Measurements from ENCODE around the gene NPAS3. TPM values are rescaled to one million over a fixed set of nuclear protein-coding genes. Genes with fewer than 3 reads are reported as not detected.

NPAS3 gene
- total and polyA plus RNA-seq, 5 donors from 2014 or later = not detected

- Histone ChIP-seq H3K27me3 (ENCODE audit: control insufficient read depth, insufficient read depth, low read length) (no peaks in the 10 kb centered on the region), H3K9me3 (ENCODE audit: control insufficient read depth in 2 of 2, low read length in 2 of 2) (no peaks in the 10 kb centered on the region), H3K4me3 (ENCODE audit: low read depth, low read length) (no peak overlapping the region), H3K4me1 (ENCODE audit: control insufficient read depth, insufficient read depth, low read length, poor library complexity, severe bottlenecking) (no peaks in the 10 kb centered on the region), H3K36me3 (ENCODE audit: control insufficient read depth, insufficient read depth, low read length) (no peaks in the 10 kb centered on the region), H3K27ac (ENCODE audit: insufficient read depth, low read length, poor library complexity, severe bottlenecking) (no peak overlapping the region)
- no peak overlapping the region for H3K4me3 Mint-ChIP-seq
- H3K27me3 Mint-ChIP-seq = no peaks in the 10 kb centered on the region
- H3K36me3 Mint-ChIP-seq = no peaks in the 10 kb centered on the region
- peaks cover 0 to 4% (median 0%) of the 10 kb centered on the region in 7 donors for H3K9me3 Mint-ChIP-seq
- no peaks in the 10 kb centered on the region for H3K4me1 Mint-ChIP-seq
- DNase-seq = no peak
- no peak for ATAC-seq (ENCODE audit: low read depth in 2 of 2)
- H3K27ac Mint-ChIP-seq = no peak overlapping the region
Observed at GRCh38 chr14:33596211-33597080, 657.8 kb downstream of the NPAS3 start.

- H3K4me1 ChIP-seq (ENCODE audit: control insufficient read depth, insufficient read depth, low read length, poor library complexity, severe bottlenecking) = no peaks in the 10 kb centered on the region
- H3K4me1 Mint-ChIP-seq = no peaks in the 10 kb centered on the region
- no peaks in the 10 kb centered on the region for H3K36me3 Mint-ChIP-seq
- no peaks in the 10 kb centered on the region for H3K9me3 ChIP-seq (ENCODE audit: control insufficient read depth in 2 of 2, low read length in 2 of 2)
- no peaks in the 10 kb centered on the region for H3K27me3 ChIP-seq (ENCODE audit: control insufficient read depth, insufficient read depth, low read length)
- H3K27ac Mint-ChIP-seq = no peak overlapping the region
- H3K27ac ChIP-seq (ENCODE audit: insufficient read depth, low read length, poor library complexity, severe bottlenecking) = no peak overlapping the region
- no peak for DNase-seq
- no peaks in the 10 kb centered on the region for H3K36me3 ChIP-seq (ENCODE audit: control insufficient read depth, insufficient read depth, low read length)
- no peak overlapping the region for H3K4me3 Mint-ChIP-seq
- no peaks in the 10 kb centered on the region for H3K27me3 Mint-ChIP-seq
- H3K4me3 ChIP-seq (ENCODE audit: low read depth, low read length) = no peak overlapping the region
- H3K9me3 Mint-ChIP-seq = peaks cover 0 to 2% (median 0%) of the 10 kb centered on the region in 7 donors
- no peak for ATAC-seq (ENCODE audit: low read depth in 2 of 2)
Observed at GRCh38 chr14:33598582-33598981, 659.9 kb downstream of the NPAS3 start.

- H3K36me3 Mint-ChIP-seq = no peaks in the 10 kb centered on the region
- H3K4me1 ChIP-seq (ENCODE audit: control insufficient read depth, insufficient read depth, low read length, poor library complexity, severe bottlenecking) = no peaks in the 10 kb centered on the region
- H3K9me3 ChIP-seq (ENCODE audit: control insufficient read depth in 2 of 2, low read length in 2 of 2) = no peaks in the 10 kb centered on the region
- H3K9me3 Mint-ChIP-seq = peaks cover 0 to 2% (median 0%) of the 10 kb centered on the region in 7 donors
- H3K4me3 Mint-ChIP-seq = no peak overlapping the region
- no peaks in the 10 kb centered on the region for H3K27me3 Mint-ChIP-seq
- no peak overlapping the region for H3K4me3 ChIP-seq (ENCODE audit: low read depth, low read length)
- DNase-seq = no peak
- H3K4me1 Mint-ChIP-seq = no peaks in the 10 kb centered on the region
- no peaks in the 10 kb centered on the region for H3K27me3 ChIP-seq (ENCODE audit: control insufficient read depth, insufficient read depth, low read length)
- H3K36me3 ChIP-seq (ENCODE audit: control insufficient read depth, insufficient read depth, low read length) = no peaks in the 10 kb centered on the region
- H3K27ac ChIP-seq (ENCODE audit: insufficient read depth, low read length, poor library complexity, severe bottlenecking) = no peak overlapping the region
- ATAC-seq (ENCODE audit: low read depth in 2 of 2) = no peak
- H3K27ac Mint-ChIP-seq = no peak overlapping the region
Observed at GRCh38 chr14:33602396-33602795, 663.7 kb downstream of the NPAS3 start.

GRCh38 chr14:33606591-33606990 is 667.9 kb downstream of the NPAS3 start:
- Mint-ChIP-seq H3K4me1 (no peaks in the 10 kb centered on the region), H3K9me3 (peaks cover 0 to 3% (median 0%) of the 10 kb centered on the region in 7 donors), H3K27ac (no peak overlapping the region), H3K27me3 (no peaks in the 10 kb centered on the region), H3K36me3 (no peaks in the 10 kb centered on the region), H3K4me3 (no peak overlapping the region)
- ATAC-seq (ENCODE audit: low read depth in 2 of 2) = no peak
- no peaks in the 10 kb centered on the region for H3K9me3 ChIP-seq (ENCODE audit: control insufficient read depth in 2 of 2, low read length in 2 of 2)
- H3K4me1 ChIP-seq (ENCODE audit: control insufficient read depth, insufficient read depth, low read length, poor library complexity, severe bottlenecking) = no peaks in the 10 kb centered on the region
- no peak overlapping the region for H3K27ac ChIP-seq (ENCODE audit: insufficient read depth, low read length, poor library complexity, severe bottlenecking)
- no peak overlapping the region for H3K4me3 ChIP-seq (ENCODE audit: low read depth, low read length)
- no peaks in the 10 kb centered on the region for H3K36me3 ChIP-seq (ENCODE audit: control insufficient read depth, insufficient read depth, low read length)
- H3K27me3 ChIP-seq (ENCODE audit: control insufficient read depth, insufficient read depth, low read length) = no peaks in the 10 kb centered on the region
- no peak for DNase-seq

GRCh38 chr14:33609582-33609981 is 670.9 kb downstream of the NPAS3 start:
- H3K9me3 ChIP-seq (ENCODE audit: control insufficient read depth in 2 of 2, low read length in 2 of 2) = no peaks in the 10 kb centered on the region
- H3K27ac ChIP-seq (ENCODE audit: insufficient read depth, low read length, poor library complexity, severe bottlenecking) = no peak overlapping the region
- H3K4me3 ChIP-seq (ENCODE audit: low read depth, low read length) = no peak overlapping the region
- H3K4me3 Mint-ChIP-seq = no peak overlapping the region
- ATAC-seq (ENCODE audit: low read depth in 2 of 2) (no peak), DNase-seq (no peak)
- H3K36me3 ChIP-seq (ENCODE audit: control insufficient read depth, insufficient read depth, low read length) = no peaks in the 10 kb centered on the region
- H3K27ac Mint-ChIP-seq = no peak overlapping the region
- no peaks in the 10 kb centered on the region for H3K27me3 ChIP-seq (ENCODE audit: control insufficient read depth, insufficient read depth, low read length)
- no peaks in the 10 kb centered on the region for H3K4me1 Mint-ChIP-seq
- H3K27me3 Mint-ChIP-seq = no peaks in the 10 kb centered on the region
- H3K4me1 ChIP-seq (ENCODE audit: control insufficient read depth, insufficient read depth, low read length, poor library complexity, severe bottlenecking) = no peaks in the 10 kb centered on the region
- peaks cover 0 to 3% (median 0%) of the 10 kb centered on the region in 7 donors for H3K9me3 Mint-ChIP-seq
- no peaks in the 10 kb centered on the region for H3K36me3 Mint-ChIP-seq

GRCh38 chr14:33610121-33610520 is 671.4 kb downstream of the NPAS3 start:
- Mint-ChIP-seq H3K4me1 (no peaks in the 10 kb centered on the region), H3K27ac (no peak overlapping the region), H3K36me3 (no peaks in the 10 kb centered on the region), H3K9me3 (peaks cover 0 to 3% (median 0%) of the 10 kb centered on the region in 7 donors), H3K27me3 (peaks cover under 1% of the 10 kb centered on the region), H3K4me3 (no peak overlapping the region)
- Histone ChIP-seq H3K4me3 (ENCODE audit: low read depth, low read length) (no peak overlapping the region), H3K36me3 (ENCODE audit: control insufficient read depth, insufficient read depth, low read length) (no peaks in the 10 kb centered on the region), H3K4me1 (ENCODE audit: control insufficient read depth, insufficient read depth, low read length, poor library complexity, severe bottlenecking) (no peaks in the 10 kb centered on the region), H3K27ac (ENCODE audit: insufficient read depth, low read length, poor library complexity, severe bottlenecking) (no peak overlapping the region), H3K27me3 (ENCODE audit: control insufficient read depth, insufficient read depth, low read length) (no peaks in the 10 kb centered on the region), H3K9me3 (ENCODE audit: control insufficient read depth in 2 of 2, low read length in 2 of 2) (no peaks in the 10 kb centered on the region)
- DNase-seq (no peak), ATAC-seq (ENCODE audit: low read depth in 2 of 2) (no peak)

- H3K4me3 ChIP-seq (ENCODE audit: low read depth, low read length) = no peak overlapping the region
Observed at GRCh38 chr14:33611405-33612196, 672.9 kb downstream of the NPAS3 start.

More at GRCh38 chr14:33611405-33612196, 672.9 kb downstream of the NPAS3 start:
- ATAC-seq (ENCODE audit: low read depth in 2 of 2) = no peak
- Histone ChIP-seq H3K27ac (ENCODE audit: insufficient read depth, low read length, poor library complexity, severe bottlenecking) (no peak overlapping the region), H3K27me3 (ENCODE audit: control insufficient read depth, insufficient read depth, low read length) (no peaks in the 10 kb centered on the region), H3K4me1 (ENCODE audit: control insufficient read depth, insufficient read depth, low read length, poor library complexity, severe bottlenecking) (no peaks in the 10 kb centered on the region), H3K36me3 (ENCODE audit: control insufficient read depth, insufficient read depth, low read length) (no peaks in the 10 kb centered on the region), H3K9me3 (ENCODE audit: control insufficient read depth in 2 of 2, low read length in 2 of 2) (no peaks in the 10 kb centered on the region)
- no peak for DNase-seq
- H3K9me3 Mint-ChIP-seq = peaks cover 0 to 3% (median 0%) of the 10 kb centered on the region in 7 donors
- H3K4me1 Mint-ChIP-seq = no peaks in the 10 kb centered on the region
- peaks cover 7% of the 10 kb centered on the region for H3K27me3 Mint-ChIP-seq
- H3K27ac Mint-ChIP-seq = no peak overlapping the region
- no peak overlapping the region for H3K4me3 Mint-ChIP-seq
- H3K36me3 Mint-ChIP-seq = no peaks in the 10 kb centered on the region

Data from CD4-positive, CD25-positive, alpha-beta regulatory T cell (primary cell).